ENCODE data around the gene HS3ST6.
"Not testable (repeated sequence)": the region's sequence is repeated elsewhere in the genome, so short reads cannot be mapped to it uniquely, and the experiment has no call there.

The HS3ST6 gene

DNA sequence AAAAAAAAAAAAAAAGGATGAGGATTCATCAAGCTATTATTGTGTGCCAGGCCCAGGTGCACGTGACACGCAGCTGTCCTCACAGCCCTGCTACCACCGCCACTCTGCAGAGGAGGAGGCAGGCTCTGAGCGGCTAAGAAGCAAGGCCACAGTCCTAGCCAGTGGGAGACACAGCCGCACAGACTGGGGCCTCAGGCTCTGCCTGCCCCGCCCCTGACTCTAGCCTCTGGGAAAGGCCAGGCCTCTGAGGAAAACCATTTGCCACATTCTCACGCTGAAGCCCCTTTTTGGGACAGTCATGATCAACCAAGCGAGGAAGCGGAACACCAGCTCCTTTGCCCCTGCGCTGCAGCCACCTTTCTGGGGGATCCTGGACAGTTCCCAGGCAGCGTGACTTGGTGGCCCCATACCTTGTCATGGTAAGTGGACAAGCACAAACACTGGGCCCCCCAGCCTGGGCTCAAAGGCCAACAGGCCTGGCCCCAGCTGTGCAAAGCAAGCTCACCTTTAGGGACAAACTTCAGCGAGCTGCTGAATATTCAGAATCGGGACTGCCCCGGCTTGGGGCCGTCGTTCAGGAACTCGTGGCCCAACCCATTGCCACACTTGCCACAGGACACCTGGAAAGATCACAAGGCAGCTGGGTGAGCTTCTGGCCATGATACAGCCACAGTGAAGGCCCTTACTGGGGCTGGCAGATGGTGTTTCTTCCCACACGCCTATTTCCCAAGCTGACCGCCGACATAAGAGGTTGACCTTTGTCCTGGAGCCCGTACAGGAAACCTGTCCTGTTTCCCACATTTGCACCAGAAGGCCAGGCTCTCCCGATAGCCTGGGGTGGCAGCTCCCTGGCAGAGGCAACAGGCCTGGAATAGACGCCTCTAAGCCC is 22.3 kb upstream of the HS3ST6 start:
- FAIRE-seq (no peak), DNase-seq (ENCODE audit: insufficient read length, low spot score) (no peak)
- TF ChIP-seq SPI1 (IDR thresholded peaks at IDR 0.05; ENCODE audit: low read depth, low read length): no peak
- peak; percentile 91 for TF ChIP-seq POU2F2 (IDR thresholded peaks at IDR 0.05; ENCODE audit: low read depth, low read length)

DNA sequence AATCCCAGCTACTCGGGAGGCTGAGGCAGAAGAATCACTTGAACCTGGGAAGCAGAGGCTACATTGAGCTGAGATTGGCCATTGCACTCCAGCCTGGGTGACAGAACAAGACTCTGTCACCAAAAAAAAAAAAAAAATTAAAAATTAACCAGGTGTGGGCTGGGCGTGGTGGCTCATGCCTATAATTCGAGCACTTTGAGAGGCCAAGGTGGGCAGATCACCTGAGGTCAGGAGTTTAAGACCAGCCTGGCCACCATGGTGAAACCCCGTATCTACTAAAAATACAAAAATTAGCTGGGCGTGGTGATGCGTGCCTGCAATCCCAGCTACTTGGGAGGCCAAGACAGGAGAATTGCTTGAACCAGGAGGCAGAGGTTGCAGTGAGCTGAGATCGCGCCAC is 21.6 kb upstream of the HS3ST6 start:
- not testable (repeated sequence) for FAIRE-seq

DNA sequence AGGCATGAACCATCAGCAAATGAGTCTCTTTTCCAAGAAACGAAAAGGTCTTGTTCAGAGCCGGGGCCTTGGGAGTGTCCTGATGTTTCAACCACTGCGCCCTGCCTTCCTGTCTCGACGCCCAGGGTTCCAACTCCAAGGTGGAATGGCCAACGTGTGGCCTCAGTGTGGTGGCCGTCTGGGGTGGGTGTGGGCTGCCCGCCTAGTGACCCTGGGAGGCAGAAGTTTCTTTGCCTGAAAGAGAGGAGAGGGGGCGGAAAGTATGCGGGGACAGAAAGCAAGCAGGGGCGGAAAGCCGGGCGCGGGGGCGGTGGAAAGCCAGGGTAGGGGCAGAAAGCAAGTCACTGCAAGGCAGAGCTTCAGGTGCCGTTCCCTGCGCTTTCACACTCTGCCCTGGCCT is 20.7 kb upstream of the HS3ST6 start:
- no peak for TF ChIP-seq POLR2A (IDR thresholded peaks at IDR 0.05; ENCODE audit: low read depth, low read length)
- TF ChIP-seq SPI1 (IDR thresholded peaks at IDR 0.05; ENCODE audit: low read depth, low read length): no peak
- no peak for TF ChIP-seq POU2F2 (IDR thresholded peaks at IDR 0.05; ENCODE audit: low read depth, low read length)
- TF ChIP-seq PAX5 (IDR thresholded peaks at IDR 0.05; ENCODE audit: insufficient read depth, low read length, severe bottlenecking): no peak
- no peak for TF ChIP-seq TAF1 (IDR thresholded peaks at IDR 0.05; ENCODE audit: low read depth, low read length)
- TF ChIP-seq POLR2AphosphoS5 (IDR thresholded peaks at IDR 0.05; ENCODE audit: low read depth, low read length): no peak
- FAIRE-seq: no peak
- DNase-seq (ENCODE audit: insufficient read length, low spot score): no peak

More for the DNA sequence above, 21.6 kb upstream of the HS3ST6 start:
- DNase-seq (ENCODE audit: insufficient read length, low spot score): not testable (repeated sequence)

DNA sequence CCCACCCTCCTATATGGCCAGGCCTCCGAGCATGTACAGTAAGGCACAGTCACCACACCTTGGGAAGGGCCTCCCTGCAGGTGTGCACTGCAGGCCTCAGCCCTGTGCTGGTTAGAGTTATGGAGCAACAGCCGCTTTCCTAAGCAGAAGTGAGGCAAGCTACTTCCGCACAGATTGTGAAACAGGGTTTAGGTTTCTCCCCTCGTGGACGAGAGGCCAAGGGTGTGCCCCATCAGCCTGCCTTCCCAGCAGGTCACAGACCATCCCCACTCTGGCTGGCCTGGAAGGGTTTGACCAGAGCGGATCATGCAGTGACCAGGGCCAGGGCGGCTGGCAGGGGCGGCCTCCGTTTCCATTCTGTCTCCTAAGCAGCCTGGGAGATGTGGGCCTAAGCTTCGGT is 20.1 kb upstream of the HS3ST6 start:
- FAIRE-seq (no peak), DNase-seq (ENCODE audit: insufficient read length, low spot score) (no peak)
- TF ChIP-seq SPI1 (IDR thresholded peaks at IDR 0.05; ENCODE audit: low read depth, low read length) (no peak), TAF1 (IDR thresholded peaks at IDR 0.05; ENCODE audit: low read depth, low read length) (no peak), PAX5 (IDR thresholded peaks at IDR 0.05; ENCODE audit: insufficient read depth, low read length, severe bottlenecking) (no peak), POLR2AphosphoS5 (IDR thresholded peaks at IDR 0.05; ENCODE audit: low read depth, low read length) (no peak), POU2F2 (IDR thresholded peaks at IDR 0.05; ENCODE audit: low read depth, low read length) (no peak)

DNA sequence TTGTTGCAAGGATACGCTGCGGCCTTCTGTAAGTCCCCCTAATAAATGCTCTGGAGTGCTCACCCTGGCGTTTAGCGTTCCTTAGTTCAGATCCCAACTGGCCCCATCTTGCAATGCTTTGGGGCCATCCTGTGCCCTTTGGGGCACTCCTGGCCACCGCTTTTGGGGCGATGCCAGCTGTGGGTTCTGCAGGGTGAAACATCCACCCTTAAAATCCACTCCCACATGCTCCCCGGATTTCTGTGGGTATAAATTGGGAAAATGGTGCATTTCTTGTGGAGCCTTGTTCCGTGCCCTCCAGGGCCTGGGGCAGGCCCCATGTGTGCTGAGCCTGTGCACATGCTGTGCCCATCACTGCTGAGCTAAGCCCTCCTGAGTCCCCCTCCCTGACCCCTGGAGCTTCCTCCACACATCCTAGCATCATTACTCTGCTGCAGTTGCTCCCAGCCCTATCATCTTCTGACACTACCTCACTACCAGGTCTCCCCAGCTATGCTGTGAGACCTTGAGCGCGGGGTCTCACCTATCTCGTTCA is 18.8 kb upstream of the HS3ST6 start:
- TF ChIP-seq SPI1 (IDR thresholded peaks at IDR 0.05; ENCODE audit: low read depth, low read length) (no peak), POU2F2 (IDR thresholded peaks at IDR 0.05; ENCODE audit: low read depth, low read length) (no peak), POLR2A (IDR thresholded peaks at IDR 0.05; ENCODE audit: low read depth, low read length) (no peak), PAX5 (IDR thresholded peaks at IDR 0.05; ENCODE audit: insufficient read depth, low read length, severe bottlenecking) (no peak), POLR2AphosphoS5 (IDR thresholded peaks at IDR 0.05; ENCODE audit: low read depth, low read length) (no peak), TAF1 (IDR thresholded peaks at IDR 0.05; ENCODE audit: low read depth, low read length) (no peak)
- FAIRE-seq (no peak), DNase-seq (ENCODE audit: insufficient read length, low spot score) (no peak)

DNA sequence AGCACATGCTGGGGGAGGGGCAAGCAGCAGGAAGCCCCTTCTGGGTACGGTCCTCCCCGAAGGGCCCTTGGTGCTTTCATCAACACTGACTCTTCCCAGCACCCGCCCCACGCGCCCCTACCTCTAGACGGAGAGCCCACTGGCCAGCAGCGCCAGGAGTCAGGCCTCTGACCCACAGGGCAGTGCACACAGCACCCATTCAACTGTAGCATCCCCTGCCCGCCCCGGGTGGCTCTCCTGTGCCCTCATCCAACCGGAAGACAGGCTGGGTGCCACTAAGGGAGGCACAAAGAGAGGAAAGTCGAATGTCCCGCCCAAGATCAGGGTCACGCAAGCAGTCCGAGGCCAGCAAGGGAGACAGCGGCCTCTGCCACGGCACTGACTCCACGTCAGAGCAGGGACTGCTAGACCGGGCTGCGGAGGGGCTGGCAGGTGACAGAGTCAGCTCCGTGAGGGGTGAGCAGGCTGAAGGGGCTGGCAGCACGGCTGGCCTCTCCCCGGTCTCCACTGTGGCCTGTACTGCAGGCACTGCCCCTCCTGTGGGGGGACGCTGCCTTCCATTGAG is 15.0 kb upstream of the HS3ST6 start:
- no peak for DNase-seq (ENCODE audit: insufficient read length, low spot score)
- no peak for TF ChIP-seq POLR2AphosphoS5 (IDR thresholded peaks at IDR 0.05; ENCODE audit: low read depth, low read length)
- TF ChIP-seq POLR2A (IDR thresholded peaks at IDR 0.05; ENCODE audit: low read depth, low read length): no peak
- no peak for TF ChIP-seq POU2F2 (IDR thresholded peaks at IDR 0.05; ENCODE audit: low read depth, low read length)
- TF ChIP-seq SPI1 (IDR thresholded peaks at IDR 0.05; ENCODE audit: low read depth, low read length): no peak
- no peak for TF ChIP-seq TAF1 (IDR thresholded peaks at IDR 0.05; ENCODE audit: low read depth, low read length)
- TF ChIP-seq PAX5 (IDR thresholded peaks at IDR 0.05; ENCODE audit: insufficient read depth, low read length, severe bottlenecking): no peak
- no peak for FAIRE-seq

DNA sequence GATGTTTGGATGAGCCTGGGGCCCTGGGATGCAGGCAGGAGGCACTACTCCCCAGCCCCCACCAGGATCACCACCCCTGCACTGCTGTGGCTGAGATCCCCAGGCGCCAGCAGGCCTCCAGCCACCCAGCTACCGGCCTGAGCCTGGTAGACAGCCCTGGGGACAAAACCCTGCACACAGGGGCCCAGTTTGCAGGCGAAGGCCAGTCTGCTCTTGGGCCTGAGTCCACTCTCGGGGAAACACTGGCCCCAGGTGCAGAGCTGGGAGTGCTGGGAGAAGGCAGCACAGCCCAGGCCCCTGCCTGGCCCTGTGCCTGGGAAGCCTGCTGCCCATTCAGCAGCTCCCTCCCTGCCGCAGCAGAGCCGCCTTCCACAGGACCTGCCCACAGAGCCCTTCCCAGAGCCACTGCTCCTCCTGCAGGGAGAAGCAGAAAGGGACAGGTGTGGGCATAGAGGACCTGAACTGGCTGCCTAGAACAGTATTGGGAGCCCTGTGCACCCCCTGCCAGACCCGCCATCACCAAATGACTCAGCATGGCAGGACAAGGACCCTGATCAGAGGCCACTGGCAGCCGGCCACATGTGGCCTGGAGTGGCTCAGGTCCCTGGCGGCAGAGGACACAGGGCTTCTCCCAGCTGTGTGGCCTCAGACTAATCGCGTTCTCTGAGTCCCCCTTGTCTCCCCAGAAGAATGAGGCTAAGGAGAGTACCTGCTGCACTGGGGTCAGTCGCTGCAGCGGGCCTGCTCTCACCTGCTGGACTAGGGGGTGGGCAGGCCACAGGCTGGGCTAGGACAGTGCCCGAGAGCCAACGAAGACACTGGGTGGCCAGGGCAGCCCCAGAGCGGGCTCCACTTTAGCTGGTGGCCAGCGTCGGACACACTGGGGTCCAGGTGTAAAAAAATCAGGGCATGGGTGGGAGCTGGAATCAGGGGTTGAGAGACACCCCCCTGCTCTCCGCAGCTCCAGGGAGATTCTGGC is 14.1 kb upstream of the HS3ST6 start:
- TF ChIP-seq TAF1 (IDR thresholded peaks at IDR 0.05; ENCODE audit: low read depth, low read length) (no peak), POU2F2 (IDR thresholded peaks at IDR 0.05; ENCODE audit: low read depth, low read length) (no peak), POLR2AphosphoS5 (IDR thresholded peaks at IDR 0.05; ENCODE audit: low read depth, low read length) (no peak), POLR2A (IDR thresholded peaks at IDR 0.05; ENCODE audit: low read depth, low read length) (no peak), PAX5 (IDR thresholded peaks at IDR 0.05; ENCODE audit: insufficient read depth, low read length, severe bottlenecking) (no peak), SPI1 (IDR thresholded peaks at IDR 0.05; ENCODE audit: low read depth, low read length) (no peak)
- DNase-seq (ENCODE audit: insufficient read length, low spot score): no peak
- no peak for FAIRE-seq

DNA sequence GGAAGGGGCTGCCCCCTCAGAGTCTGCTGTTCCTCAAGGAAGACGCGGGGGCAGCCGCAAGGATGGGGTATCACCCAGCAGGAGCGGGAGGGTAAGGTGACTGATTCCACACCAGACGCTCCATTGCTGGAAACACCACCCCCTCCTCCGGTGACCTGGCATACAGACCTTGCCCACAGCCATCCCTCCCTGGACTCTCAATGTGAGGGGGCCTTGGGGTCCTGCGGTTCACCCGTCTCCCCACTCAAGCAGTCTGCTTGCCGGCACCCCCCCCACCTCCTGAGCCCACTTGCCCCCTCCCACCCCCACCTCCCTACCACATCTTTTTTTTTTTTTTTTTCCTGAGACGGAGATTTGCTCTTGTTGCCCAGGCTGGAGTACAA is 12.1 kb upstream of the HS3ST6 start:
- no peak for FAIRE-seq

More for the DNA sequence above, 12.1 kb upstream of the HS3ST6 start:
- TF ChIP-seq POLR2AphosphoS5 (IDR thresholded peaks at IDR 0.05; ENCODE audit: low read depth, low read length): no peak
- no peak for TF ChIP-seq SPI1 (IDR thresholded peaks at IDR 0.05; ENCODE audit: low read depth, low read length)
- TF ChIP-seq TAF1 (IDR thresholded peaks at IDR 0.05; ENCODE audit: low read depth, low read length): no peak
- no peak for TF ChIP-seq POU2F2 (IDR thresholded peaks at IDR 0.05; ENCODE audit: low read depth, low read length)
- TF ChIP-seq POLR2A (IDR thresholded peaks at IDR 0.05; ENCODE audit: low read depth, low read length): no peak
- no peak for TF ChIP-seq PAX5 (IDR thresholded peaks at IDR 0.05; ENCODE audit: insufficient read depth, low read length, severe bottlenecking)
- no peak for DNase-seq (ENCODE audit: insufficient read length, low spot score)

Data from GM12891 (cell line).